Gastroesophageal sphincter (tissue), 3 donors: Measurements from ENCODE around the gene HIGD1A.

Experiments
- POLR2A ChIP-seq, 2 donors: fragments of 450-650 bp; IDR thresholded peaks; one replicate each; pipeline ENCODE4 v1.6.1; 2017; ENCODE audit warnings: antibody characterized with exemption in 2 of 2, mild to moderate bottlenecking in 2 of 2, moderate library complexity in 1 of 2
- TF ChIP-seq, protein P1 (sequence below), 4 experiments: fragments of 200-600 bp in 2 of 4; fragments of 450-650 bp in 2 of 4; sonication (generic) in 1 of 4; IDR thresholded peaks; one replicate each; pipeline ENCODE4 v1.5.1; 2017 to 2019; ENCODE audit warnings: antibody characterized with exemption in 4 of 4, mild to moderate bottlenecking in 2 of 4, moderate library complexity in 2 of 4

DNA sequence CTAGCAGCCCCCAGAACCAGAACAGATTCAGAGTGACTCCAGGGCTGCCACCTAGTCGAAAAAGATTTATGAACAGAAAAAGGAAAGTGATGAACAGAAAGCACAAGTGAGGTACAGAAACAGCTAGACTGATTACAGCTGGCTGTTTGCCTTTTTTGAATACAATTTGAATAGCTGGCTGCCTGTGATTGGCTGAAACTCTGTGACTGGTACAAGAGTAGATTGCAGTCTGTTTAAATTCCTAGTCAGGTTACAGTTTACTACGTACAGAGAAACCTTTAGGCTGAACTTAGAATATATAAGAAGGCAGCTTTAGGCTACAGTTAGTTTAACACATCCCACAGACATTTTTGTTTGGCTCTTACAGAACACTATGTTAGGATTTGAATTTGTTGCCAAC is 41.3 kb downstream of the HIGD1A start:
- TF ChIP-seq, protein P1, sequence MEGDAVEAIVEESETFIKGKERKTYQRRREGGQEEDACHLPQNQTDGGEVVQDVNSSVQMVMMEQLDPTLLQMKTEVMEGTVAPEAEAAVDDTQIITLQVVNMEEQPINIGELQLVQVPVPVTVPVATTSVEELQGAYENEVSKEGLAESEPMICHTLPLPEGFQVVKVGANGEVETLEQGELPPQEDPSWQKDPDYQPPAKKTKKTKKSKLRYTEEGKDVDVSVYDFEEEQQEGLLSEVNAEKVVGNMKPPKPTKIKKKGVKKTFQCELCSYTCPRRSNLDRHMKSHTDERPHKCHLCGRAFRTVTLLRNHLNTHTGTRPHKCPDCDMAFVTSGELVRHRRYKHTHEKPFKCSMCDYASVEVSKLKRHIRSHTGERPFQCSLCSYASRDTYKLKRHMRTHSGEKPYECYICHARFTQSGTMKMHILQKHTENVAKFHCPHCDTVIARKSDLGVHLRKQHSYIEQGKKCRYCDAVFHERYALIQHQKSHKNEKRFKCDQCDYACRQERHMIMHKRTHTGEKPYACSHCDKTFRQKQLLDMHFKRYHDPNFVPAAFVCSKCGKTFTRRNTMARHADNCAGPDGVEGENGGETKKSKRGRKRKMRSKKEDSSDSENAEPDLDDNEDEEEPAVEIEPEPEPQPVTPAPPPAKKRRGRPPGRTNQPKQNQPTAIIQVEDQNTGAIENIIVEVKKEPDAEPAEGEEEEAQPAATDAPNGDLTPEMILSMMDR (IDR thresholded peaks at IDR 0.05) = no peak
- no peak for TF ChIP-seq POLR2A (IDR thresholded peaks at IDR 0.05)
